Cardiac septum (tissue), 1 donor: ENCODE data around the gene CHRNE. TPM values are rescaled to one million over a fixed set of nuclear protein-coding genes. Genes with fewer than 3 reads are reported as not detected.
"Not testable (repeated sequence)": the region's sequence is repeated elsewhere in the genome, so short reads cannot be mapped to it uniquely, and the experiment has no call there.

Experiments
- DNase-seq: peaks from one replicate; pipeline ENCODE4 v3.0.0-alpha.2; 2020; ENCODE audit warnings: low spot score
- intact Hi-C: fragments of 100-400 bp; cut with DNase I; formaldehyde crosslinking; loops from one replicate; pipeline ENCODE4 v1.14.0; 2022
- total RNA-seq: library from RNA; stranded (reverse); fragmentation: NEBNext Ultra II Directional; extraction: Animal tissue kit (Norgen Biotek cat#: 25700); gene quantifications from one replicate; pipeline ENCODE4 v1.2.1, GENCODE V29; 2021
- donor health status: DM: no; HTN: no; CAD: no.

CHRNE gene
- total RNA-seq, 1 donor from 2014 or later, result 5.5 TPM

- no peak for DNase-seq
- intact Hi-C loops, result no loop called here
These were observed 7.8 kb downstream of the CHRNE start for GRCh38 chr17:4895121-4895520.

GRCh38 chr17:4893721-4894560 lies 9.0 kb downstream of the CHRNE start:
- DNase-seq, result no peak
- intact Hi-C loops, result no loop called here

DNA sequence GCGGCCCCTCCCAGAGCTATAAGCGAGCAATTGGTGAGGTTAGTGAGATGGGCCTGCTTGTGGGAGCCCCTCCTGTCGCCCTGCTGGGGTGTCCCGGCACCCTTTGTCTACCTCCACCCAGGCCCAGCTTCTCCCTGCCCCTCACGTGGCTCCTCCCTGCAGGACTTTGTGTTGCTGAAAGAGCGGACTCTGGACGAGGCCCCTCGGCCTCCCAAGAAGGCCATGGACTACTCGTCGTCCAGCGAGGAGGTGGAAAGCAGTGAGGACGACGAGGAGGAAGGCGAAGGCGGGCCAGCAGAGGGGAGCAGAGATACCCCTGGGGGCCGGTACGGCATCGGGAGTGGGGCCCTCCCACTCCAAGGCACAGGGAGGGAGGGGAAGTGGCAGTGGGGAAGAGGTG lies 9.6 kb downstream of the CHRNE start:
- intact Hi-C loops, result no loop called here
- no peak for DNase-seq

DNA sequence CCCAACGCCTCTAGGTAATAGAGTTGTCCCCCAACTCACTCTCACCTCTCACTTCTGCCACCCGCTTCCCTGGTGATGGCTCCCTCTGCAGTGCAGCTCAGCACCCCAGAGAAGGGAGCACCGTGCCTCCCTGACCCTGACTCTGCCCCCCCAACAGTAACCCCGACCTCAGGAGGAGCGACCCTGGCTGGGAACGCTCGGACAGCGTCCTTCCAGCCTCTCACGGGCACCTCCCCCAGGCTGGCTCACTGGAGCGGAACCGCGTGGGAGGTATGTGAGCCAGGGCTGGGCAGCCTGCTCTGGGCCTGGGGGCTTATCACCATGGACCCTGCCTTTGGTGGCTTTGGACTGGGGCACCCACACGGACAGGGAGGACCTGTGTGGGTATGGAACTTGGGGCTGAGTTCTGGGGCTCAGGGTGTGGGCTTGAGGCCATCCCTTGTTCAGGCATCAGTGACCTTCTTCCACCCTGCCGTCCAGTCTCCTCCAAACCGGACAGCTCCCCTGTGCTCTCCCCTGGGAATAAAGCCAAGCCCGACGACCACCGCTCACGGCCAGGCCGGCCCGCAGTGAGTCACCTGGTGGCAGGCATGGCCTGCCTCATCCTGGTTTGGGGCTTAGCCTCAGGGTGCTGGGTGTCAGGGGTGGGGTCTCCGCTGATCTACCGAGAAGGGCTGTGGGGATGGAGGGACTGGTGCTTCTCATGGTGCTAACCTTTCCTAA lies 10.2 kb downstream of the CHRNE start:
- DNase-seq, result no peak
- intact Hi-C loops, result no loop called here

- intact Hi-C loops, result no loop called here
- no peak for DNase-seq
These were observed 11.2 kb downstream of the CHRNE start for GRCh38 chr17:4891411-4892410.

DNA sequence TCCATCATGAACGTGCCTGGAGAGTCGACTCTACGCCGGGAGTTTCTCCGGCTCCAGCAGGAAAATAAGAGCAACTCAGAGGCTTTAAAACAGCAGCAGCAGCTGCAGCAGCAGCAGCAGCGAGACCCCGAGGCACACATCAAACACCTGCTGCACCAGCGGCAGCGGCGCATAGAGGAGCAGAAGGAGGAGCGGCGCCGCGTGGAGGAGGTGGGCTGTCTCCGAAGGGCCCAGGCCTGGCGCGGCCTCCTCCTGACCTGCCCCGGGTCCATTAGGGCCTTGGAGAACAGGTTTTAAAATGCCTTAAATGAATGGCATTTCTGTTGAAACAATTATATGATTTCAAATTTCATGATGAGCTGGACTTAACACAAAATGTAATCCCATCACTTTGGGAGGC lies 15.3 kb downstream of the CHRNE start:
- DNase-seq, result no peak
- intact Hi-C loops, result loop anchor here (5.0 to 10.0 kb wide), 2 partner anchors 155 to 323 kb away; partner anchors contain the start of genes GGT6 and MED11

DNA sequence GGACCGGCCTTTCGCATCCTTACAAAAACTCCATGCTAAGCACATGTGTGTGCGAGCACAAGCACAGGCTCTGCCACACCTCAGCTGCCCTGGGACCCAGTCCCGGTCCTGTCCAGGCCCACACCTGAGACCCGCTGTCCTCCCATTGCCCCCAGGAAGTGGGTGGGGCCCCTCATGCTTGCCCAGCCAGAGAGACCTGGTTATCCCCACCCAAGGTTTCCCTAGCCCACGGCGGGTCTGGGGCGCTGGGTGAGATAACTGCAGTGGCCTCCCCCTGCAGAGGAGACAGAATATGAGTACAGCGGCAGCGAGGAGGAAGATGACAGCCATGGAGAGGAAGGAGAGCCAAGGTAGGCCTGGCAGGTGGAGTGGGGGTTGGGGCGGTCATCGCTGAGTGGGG lies 16.1 kb downstream of the CHRNE start:
- no peak for DNase-seq

GRCh38 chr17:4884489-4884888 lies 18.4 kb downstream of the CHRNE start:
- no peak for DNase-seq
- intact Hi-C loops, result loop anchor here (5.0 to 10.0 kb wide), 2 partner anchors 47 to 320 kb away; partner anchors contain the start of gene GGT6

More for the DNA sequence above, 16.1 kb downstream of the CHRNE start:
- intact Hi-C loops, result loop anchor here (5.0 to 10.0 kb wide), 2 partner anchors 155 to 322 kb away; partner anchors contain the start of genes GGT6 and MED11

DNA sequence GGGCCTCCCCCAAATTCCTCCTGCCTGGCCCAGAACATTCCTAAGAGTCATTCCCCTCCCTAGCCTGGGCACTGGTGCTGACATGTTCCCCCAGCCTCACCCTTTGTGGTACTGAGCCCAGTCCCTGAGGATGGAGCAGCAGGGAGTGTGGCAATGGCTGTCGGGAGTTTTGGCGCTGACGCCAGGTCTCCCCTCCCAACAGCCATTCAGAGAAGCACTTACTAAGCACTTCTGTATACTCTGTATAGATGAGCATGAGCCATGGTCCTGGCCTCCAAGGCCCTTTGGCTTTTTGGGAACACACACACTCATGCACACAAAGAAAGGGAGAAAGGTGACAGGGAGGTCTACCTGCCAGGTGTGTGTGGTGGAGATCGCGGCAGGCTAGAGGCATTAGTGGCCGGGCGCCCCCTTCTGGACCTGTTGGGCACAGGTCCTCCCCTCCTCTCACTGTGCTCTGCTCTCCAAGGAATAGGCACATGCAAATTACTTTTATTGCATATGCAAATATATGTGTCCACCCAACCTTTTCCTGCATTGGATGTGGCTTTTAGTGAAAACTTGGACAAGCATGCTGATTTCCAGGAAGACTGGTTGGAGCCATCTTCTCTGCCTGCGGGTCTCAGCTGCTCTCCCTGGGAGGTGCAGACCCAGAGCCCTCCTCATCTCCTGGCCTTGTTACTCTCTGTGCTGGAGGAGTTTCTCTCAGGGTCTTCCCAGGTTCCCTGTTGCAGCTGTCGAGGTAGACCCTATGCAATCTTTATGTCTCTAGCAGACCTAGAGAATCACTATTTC lies 20.9 kb downstream of the CHRNE start:
- no peak for DNase-seq
- intact Hi-C loops, result loop anchor here (2.0 to 10.0 kb wide), 3 partner anchors 45 to 317 kb away; partner anchors contain the start of genes GGT6 and VMO1

- no peak for DNase-seq
- intact Hi-C loops, result loop anchor here (5.0 to 10.0 kb wide), 2 partner anchors 44 to 316 kb away; partner anchors contain the start of gene GGT6
These were observed 22.0 kb downstream of the CHRNE start for GRCh38 chr17:4880857-4881256.

DNA sequence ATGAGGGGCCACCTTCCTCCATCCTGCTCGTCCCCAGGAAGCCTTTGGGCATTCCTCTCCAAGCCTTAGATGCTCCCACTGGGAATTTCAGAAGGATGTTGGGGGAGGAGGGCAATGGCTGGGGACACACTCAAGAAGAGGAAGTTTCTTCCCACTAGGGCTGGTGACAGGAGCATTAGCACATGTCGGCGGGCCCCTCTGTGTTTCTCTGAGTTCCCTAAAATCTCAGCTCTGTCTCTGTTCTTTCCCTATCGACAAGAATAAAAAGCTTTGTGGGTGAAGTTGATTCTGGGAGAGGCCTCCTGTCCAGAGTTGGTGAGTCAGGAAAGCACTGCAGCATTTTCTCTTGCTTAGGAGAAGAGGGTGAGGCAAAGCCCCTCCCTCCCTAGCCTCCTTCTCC lies 23.3 kb downstream of the CHRNE start:
- no peak for DNase-seq
- intact Hi-C loops, result no loop called here

- no peak for DNase-seq
- intact Hi-C loops, result no loop called here
These were observed 25.8 kb downstream of the CHRNE start for GRCh38 chr17:4877089-4877488.

GRCh38 chr17:4872786-4873185 lies 30.1 kb downstream of the CHRNE start:
- no peak for DNase-seq
- intact Hi-C loops, result no loop called here

DNA sequence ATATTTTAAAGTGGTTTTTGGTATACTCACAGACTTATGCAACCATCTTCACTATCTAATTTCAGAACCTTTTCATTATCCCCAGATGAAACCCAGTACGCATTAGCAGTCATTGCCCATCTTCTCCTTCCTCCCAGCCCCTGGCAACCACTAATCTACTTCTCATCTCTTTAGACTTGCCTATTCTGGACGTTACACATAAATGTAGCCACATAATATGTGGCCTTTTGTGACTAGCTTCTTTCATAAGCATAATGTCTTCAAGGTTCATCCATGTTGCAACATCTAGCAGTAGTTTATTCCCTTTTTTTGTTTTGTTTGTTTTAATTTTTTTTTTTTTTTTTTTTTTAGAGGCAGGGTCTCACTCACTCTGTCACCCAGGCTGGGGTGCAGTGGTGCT lies 32.0 kb downstream of the CHRNE start:
- no peak for DNase-seq
- intact Hi-C loops, result no loop called here

GRCh38 chr17:4869058-4869998 lies 33.6 kb downstream of the CHRNE start:
- DNase-seq, intact Hi-C loops: not testable (repeated sequence)

GRCh38 chr17:4867535-4867934 lies 35.4 kb downstream of the CHRNE start:
- DNase-seq, intact Hi-C loops: not testable (repeated sequence)

GRCh38 chr17:4863321-4863720 lies 39.6 kb downstream of the CHRNE start:
- intact Hi-C loops, result no loop called here
- no peak for DNase-seq
